GM21576 (cell line): ENCODE results near the gene ADAMTS13.
"Not testable (repeated sequence)": the region's sequence is repeated elsewhere in the genome, so short reads cannot be mapped to it uniquely, and the experiment has no call there.

ENCODE experiments used
- ATAC-seq: cut with Tn5 transposase; IDR thresholded peaks from one replicate; pipeline ENCODE4 v1.9.1; 2021; ENCODE audit warnings: mild to moderate bottlenecking, moderate library complexity; ENCODE audit not compliant: unreplicated experiment

ADAMTS13 gene

DNA sequence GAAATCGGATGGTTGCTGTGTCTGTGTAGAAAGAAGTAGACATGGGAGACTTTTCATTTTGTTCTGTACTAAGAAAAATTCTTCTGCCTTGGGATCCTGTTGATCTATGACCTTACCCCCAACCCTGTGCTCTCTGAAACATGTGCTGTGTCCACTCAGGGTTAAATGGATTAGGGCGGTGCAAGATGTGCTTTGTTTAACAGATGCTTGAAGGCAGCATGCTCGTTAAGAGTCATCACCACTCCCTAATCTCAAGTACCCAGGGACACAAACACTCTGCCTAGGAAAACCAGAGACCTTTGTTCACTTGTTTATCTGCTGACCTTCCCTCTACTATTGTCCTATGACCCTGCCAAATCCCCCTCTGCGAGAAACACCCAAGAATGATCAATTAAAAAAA is 30.7 kb upstream of the ADAMTS13 start:
- not testable (repeated sequence) for ATAC-seq

DNA sequence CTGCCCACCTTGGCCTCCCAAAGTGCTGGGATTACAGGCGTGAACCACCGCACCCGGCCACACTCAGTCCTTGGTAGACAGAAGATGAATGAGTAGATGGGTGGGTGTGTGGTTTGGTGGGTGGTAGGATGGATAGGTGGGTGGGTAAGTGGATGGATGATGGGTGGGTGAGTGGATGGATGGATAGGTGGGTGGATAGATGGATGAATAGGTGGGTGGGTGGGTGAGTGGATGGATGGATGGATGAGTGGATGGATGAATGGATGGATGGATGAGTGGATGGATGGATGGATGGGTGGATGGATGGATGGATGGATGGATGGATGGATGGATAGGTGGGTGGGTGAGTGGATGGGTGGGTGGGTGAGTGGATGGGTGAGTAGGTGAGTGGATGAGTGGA is 29.9 kb upstream of the ADAMTS13 start:
- not testable (repeated sequence) for ATAC-seq

DNA sequence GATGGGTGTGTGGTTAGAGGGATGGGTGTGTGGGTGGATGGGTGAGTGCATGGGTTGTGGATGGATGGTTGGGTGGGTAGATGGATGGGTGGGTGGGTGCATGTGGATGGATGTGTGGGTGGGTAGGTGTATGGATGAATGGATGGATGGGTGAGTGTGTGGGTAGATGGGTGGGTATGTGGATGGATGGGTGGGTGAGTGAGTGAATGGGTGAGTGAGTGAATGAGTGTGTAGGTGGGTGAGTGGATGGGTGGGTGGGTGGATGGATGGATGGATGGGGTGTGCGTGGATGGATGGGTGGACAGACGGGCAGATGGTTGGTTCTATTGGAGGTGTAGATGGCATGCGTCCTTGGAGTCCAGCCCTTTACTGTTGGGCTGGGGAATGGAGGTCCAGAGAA is 28.8 kb upstream of the ADAMTS13 start:
- no peak for ATAC-seq

DNA sequence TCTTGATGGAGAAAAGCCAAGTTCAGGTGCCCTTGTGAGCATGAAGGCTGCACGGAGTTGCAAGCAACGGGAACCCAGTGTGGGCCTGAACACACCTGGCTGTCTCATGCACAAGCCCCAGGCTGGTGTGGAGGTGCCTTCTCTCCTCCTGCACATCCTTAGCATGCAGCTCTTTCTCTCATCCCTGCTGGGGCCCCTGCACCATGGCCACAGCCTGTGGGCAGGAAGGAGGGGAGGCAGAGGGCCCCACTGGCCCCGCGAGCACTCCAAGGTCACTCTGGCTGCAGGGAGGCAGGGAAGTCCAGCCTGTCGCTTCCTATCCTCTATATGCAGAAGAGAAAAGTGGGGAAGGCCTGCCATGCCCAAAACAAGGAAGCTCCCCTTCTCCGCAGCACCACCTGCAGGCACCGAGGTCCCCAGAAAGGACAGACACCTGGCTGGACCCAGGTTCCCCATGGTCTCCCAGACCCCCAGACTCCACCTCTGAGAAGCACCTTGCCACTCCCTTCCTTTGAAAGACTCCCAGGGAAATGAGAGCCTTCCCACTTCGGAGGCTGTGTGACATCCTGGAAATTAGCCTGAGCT is 27.4 kb upstream of the ADAMTS13 start:
- no peak for ATAC-seq

DNA sequence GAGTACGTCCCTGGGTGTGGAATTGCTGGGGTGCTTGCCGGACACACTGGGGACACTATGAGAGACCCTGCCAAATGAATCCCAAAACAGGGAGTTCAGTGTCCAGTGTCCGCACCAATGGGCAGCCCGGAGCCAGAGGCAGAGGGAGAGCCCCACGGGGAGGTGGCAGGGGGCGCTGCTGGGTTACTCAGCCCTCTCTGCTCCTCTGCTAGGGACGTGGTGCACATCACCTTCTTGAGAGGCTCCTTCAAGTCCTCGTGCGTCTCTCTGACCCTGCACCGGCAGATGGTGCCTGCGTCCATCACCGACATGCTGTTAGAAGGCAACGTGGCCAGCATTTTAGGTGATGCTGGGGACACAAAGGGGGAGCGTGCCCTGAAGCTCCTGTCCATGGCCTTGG is 25.2 kb upstream of the ADAMTS13 start:
- no peak for ATAC-seq

DNA sequence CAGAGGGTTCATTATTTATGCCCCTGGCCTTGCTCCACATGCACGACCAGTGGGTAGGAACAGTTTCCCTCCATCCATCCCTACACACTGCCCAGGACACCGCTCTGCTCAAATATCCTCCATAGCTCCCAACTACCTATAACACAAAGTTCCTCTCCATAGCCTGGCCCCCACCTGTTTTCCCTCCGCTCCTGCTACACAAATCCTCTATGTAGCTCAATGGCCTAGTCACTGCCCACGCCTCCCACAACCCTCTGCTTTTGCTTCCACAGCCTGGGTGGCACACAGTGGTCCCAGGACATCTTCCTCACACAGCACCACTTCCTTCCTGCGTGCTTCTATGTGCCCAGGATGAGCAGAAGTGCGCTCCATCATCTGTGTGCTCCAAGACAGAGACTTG is 24.8 kb upstream of the ADAMTS13 start:
- ATAC-seq: no peak

DNA sequence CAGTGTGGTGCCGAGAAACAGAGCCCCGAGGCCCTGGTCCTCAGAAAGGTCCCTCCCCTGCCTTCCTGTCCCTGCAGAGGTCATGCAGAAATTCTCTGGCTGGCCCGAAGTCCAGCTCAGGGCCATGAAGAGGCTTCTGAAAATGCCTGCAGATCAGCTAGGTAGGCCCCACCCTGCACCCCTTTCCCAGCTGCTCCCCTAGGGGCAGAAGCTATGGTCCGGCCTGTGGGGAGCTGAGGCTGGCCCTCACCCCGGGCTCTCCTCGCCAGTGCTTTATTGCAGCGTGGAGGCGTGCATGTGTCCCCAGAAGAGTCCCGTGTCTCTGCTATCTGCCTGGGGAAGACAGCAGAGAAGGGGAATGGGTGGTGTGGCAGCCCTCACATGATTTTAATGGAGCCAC is 24.3 kb upstream of the ADAMTS13 start:
- no peak for ATAC-seq

DNA sequence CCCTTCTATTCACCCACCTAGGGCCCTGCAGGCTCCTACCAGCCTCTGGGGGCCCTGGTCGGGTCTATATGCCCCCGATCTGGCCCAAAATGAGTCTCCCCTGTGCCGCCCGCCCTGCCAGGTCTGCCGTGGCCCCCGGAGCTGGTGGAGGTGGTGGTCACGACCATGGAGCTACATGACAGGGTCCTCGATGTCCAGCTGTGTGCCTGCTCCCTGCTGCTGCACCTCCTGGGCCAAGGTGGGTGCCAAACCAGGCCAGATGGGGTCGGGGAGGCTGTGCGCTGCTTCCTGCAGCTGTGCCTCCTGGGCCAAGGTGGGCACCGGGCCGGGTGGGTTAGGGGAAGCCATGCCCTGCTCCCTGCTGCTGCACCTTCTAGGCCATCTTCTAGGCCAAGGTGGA is 21.9 kb upstream of the ADAMTS13 start:
- ATAC-seq: no peak

DNA sequence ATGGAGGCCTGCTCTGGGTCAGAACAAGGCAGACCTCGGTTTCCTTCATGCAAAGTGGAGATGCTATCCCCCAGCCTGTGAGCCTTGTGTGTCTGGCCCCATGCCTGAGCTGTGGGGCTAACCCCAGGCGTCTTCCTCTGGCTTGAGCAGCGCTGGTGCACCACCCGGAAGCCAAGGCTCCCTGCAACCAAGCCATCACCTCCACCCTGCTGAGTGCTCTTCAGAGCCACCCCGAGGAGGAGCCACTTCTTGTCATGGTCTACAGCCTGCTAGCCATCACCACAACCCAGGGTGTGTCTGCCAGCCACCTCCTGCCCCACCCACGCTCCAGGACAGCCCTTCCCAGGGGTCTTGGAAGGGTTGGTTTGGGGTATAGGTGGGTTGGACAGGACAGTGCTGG is 20.6 kb upstream of the ADAMTS13 start:
- no peak for ATAC-seq

DNA sequence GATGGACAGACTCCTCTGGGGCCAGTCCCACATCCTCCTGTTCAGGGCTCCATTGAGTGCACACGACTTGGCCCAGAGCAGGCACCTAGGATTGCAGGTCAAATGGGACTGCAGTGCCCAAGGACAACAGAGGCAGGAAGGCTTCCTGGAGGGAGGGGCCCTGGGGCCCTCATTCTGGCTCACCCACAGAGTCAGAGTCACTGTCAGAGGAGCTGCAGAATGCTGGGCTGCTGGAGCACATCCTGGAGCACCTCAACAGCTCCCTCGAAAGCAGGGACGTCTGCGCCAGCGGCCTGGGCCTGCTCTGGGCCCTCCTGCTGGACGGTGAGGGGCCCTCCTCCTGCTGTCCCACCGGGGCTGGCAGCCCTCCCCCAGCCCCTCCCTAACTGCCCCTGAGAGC is 19.5 kb upstream of the ADAMTS13 start:
- ATAC-seq: no peak

DNA sequence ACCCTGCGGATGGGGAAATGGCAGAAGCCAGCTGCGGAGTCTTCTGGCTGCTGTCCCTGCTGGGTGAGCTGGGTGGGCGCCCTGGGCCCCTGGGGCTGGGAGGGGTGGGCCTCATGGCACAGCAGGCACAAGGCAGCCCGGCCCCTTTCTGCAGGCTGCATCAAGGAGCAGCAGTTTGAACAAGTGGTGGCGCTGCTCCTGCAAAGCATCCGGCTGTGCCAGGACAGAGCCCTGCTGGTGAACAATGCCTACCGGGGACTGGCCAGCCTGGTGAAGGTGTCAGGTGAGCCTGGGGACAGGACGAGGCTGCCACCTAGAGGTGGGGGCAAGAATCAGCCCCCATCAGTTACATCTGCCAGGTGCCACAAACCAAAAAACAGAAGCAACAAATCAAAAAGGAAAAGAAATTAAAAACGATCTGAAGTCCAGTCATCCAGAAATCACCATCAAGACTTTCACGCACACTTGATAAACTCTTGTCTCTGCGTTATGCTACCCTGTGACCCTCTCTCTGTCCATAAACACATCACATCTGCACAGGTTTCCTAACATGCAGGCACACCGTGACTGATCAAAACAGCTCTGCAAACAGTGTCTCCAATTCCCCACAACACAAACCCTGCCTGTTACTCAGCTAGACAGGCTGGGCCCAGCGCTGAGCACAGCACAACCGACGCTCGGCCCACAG is 18.3 kb upstream of the ADAMTS13 start:
- ATAC-seq: no peak

DNA sequence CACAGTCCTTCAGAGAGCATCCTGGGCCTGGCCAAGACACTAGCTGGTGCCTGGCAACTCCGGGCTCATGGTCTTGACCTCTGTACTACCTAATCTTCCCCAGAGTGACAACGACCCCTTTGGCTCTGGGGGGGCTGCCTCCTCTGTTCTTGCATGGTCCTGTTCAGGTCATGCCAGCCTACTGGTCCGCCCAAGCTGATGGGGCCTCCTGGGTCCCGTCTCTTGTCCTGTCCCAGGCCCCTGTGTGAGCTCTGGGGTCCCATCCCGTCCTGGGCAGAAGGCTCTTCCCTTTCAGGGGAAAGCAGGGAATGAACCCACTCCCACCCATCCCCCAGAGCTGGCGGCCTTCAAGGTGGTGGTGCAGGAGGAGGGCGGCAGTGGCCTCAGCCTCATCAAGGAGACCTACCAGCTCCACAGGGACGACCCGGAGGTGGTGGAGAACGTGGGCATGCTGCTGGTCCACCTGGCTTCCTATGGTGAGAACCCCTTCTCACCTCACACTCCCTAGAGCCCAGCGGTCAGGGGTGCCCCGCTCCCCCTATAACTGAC is 17.6 kb upstream of the ADAMTS13 start:
- no peak for ATAC-seq

DNA sequence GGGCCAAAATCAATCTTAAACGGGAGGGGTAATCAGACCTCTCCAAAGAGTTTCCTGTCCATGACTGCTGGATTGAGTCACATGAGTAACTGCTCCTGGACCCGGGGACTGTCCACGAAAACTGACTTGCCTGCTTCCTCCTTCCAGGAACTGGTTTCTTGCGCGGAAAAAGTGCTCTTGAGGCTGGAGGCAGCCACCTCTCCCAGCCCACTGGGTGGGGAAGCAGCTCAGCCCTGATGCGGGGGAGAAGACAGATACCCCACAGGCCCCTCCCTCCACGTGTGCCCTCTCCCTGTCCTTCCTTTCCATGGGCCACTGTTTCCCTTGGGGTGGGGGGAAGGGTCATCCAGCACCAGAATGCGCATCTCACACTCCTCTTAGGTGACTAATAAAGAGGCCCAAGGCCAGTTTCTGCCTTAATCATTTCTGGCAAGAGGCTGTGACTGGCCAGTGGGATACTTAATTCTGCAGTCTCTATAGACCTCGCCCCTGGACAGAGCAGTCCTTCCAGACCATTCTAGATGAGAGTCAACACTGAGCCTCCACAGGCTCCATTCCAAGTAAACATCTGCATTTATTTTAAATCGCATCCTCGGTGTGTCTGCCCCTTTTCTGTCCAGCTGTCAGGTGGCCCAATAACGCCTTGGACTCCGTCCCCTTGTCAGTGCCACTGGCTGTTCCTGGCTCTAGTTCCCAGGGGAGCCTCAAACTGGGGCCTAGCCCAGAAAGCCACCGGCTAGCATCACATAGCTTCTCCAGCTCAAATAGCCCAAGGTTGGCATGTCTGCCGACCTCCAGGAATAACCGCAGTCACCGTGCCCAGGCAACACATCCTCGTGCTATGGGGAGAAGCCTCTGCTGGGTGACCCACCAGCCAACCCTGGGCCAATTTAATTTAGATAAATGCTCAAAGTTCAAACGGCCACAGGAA is 16.4 kb upstream of the ADAMTS13 start:
- ATAC-seq: no peak

DNA sequence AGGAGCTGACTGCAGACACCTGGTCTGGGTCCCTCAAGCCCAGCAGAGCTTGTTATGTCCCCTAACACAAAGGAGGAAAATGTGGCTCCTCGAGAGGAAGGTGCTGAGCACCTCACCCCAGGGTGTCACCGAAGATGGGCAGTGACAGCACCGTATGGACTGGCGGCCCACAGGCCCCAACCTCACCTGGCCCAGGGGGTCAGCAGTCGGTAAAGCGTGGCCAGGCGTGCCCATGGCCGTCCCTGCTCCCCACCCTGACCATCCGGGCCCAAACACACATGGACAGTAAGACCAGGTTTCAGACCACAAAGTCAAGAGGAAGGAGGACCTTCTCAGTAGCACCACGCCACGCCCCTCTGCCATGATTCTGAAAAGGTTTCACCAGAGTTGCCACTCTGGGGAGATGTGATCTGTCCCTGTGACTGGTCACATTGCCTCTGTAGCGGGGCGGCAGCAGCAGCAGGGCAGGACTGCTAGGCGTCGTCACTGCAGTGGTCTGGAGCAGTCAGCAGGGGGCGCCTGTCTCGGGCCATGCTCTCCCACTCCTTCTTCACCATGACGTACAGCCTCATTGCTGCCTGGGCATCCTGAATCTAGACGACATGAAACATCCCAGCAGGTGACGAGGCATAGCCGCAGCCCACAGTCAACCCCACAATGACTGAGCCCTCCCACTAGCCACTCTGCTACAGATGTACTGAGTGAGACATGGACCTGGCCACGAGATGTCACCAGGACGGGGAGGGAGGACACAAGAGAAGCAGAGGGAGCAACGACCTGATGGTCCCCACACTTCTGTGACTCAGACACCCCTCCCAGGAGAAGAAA is 15.5 kb upstream of the ADAMTS13 start:
- ATAC-seq: no peak

DNA sequence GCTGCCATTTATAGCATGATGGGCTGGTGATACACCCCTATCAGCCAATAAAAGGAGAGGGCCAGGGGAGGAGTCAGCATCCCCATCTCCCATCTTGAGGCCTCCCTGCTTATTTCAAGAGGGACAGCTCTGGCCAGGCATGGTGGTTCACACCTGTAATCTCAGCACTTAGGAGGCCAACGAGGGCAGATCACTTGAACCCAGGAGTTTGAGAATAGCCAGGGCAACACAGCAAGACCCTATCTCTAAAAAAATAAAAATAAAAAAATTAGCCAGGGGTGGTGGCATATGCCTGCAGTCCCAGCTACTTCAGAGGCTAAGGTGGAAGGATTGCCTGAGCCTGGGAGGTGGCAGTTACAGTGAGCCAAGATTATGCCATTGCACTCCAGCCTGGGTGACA is 14.1 kb upstream of the ADAMTS13 start:
- no peak for ATAC-seq

DNA sequence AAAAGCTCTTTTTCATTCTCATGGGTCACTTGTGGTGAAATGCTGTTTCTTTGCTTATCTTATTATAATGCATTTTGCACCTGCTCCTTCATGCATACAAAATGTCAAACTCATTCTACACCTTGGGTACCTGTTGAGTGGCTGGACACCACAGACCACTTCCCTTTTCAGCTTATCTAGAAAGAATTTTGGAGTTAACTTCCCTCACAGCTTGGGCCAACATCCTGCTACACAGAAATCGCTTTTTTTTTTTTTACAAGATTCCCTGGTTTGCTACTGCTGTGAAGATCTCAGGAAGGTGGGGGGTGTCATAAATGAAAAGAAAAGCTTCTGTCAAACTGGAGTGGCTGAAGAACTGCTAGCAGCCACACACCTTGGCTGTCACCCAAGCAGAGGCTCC is 7.0 kb upstream of the ADAMTS13 start:
- no peak for ATAC-seq

DNA sequence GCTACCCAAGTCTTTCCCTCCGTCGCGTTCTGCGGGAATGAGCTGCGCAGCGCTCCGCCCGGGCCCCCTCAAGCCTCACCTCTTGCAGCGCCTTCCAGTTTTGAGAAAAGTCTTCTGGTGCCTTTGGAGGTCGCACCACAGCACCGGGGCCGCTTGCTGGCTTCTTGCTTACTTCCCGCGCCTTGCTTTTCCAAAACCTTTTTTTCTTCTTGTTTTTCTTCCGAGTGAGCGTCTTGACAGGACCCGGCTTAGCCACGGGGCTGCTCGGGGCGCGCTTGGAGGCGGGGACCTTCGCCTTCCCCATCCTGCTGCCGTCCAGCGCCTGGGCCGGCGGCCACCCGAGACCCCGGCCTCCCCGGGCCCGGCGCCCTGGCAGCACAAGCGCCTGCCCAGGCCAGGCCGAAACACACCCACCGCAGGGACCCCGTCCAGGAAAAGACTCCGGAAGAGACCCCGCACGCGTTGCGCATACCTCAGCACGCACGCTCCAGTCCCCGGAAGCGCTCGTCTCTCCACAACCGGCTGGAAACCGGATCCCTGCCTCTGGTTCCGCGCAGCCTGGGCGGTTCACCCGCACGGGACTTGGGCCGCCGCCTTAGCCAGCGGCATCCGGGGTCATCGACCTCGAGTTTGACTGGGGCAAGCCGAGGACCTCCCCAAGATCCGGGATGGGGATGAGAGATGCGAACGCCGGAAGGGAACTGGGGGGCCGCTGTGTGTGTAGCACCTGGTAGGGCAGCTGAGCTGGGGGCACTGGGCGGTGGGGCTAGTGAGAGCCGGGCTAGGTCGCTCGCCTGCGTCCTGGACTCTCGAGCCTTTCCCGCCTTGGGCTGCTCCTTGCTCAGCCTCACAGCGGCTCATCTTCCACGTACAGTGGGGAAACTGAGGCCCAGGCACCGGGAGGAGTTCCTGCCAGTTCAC is 4.4 kb upstream of the ADAMTS13 start, which contains the start of gene REXO4:
Gene REXO4 (minus strand): TSS at position 470 of the 921 bp plus-strand sequence. CDS start 166 bp downstream, at position 304.
- peak; percentile 57 for ATAC-seq

DNA sequence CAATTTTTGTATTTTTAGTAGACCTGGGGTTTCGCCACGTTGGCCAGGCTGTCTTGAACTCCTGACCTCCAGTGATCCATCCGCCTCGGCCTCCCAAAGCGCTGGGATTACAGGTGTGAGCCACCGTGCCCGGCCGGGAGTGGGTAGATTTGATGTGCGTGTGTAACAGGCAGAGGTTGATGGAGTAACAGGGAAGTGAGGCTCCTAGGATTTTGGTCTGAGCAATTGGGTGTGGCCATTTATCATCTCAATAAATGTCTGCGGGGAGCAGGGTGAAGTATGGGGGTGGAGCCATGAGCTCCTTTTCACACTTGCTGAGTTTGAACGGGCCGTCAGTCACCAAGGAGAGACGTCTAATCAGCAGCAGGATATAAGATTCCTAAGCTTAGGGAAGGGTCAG is 3.2 kb upstream of the ADAMTS13 start:
- ATAC-seq: no peak

DNA sequence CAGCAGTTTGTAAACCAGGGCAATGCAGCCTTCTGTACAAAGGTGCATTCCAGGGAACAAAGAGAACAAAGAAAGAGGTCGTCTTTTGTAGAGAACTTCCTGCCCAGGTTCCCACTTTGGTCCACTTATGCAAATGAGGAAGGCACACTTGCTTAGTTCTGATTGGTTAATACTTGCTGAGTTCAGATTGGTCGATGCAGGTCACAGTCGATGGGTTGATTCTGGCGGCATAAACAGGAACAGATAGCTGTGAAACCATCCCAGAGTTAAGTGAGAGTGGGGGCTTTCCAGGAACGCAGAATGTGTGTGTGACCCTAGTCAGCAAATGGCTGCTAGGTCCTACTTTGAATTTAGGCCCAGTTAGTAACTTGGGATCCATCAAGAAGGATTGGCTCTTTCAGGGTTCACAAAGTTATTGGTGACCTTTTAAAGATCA is 1.8 kb upstream of the ADAMTS13 start:
- no peak for ATAC-seq

DNA sequence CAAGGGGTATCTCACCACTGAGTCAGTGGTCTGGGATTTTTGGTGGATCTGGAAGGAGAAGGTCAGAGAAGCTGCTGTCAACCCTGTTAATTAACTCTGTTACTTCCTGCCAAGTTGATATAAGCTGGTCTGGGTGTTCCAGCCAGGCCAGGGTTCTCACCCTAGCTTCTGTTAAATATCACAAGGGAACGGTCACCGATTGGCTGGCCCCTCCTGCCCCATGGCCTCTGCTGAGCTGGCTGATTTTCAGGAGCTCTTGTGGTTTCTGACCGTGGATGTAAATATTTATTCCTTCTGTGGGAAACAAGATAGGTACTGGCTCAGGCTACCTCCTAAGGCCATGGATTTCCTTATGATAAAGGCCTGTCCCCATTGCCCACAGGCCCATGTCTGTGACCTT is 1.0 kb downstream of the ADAMTS13 start:
- no peak for ATAC-seq
